ENCODE results near the gene GRB10. TPM values are rescaled to one million over a fixed set of nuclear protein-coding genes. Genes with fewer than 3 reads are reported as not detected.

The GRB10 gene
- polyA plus RNA-seq, 3 donors: 1.3 to 3.1 (median 1.5) TPM

GRCh38 chr7:50735333-50735732 lies 47.4 kb downstream of the GRB10 start:
- H3K36me3 ChIP-seq (replicated peaks in 1 of 2; ENCODE audit: control insufficient read depth in 1 of 2, insufficient read depth in 2 of 2, low read length in 2 of 2): no peaks in the 10 kb centered on the region
- Mint-ChIP-seq H3K4me1 (peaks cover 12% of the 10 kb centered on the region), H3K9me3 (peaks cover 10 to 18% (median 12%) of the 10 kb centered on the region in 7 donors), H3K27me3 (ENCODE audit: low read depth in 3 of 3) (no peaks in the 10 kb centered on the region), H3K4me3 (no peak overlapping the region), H3K36me3 (no peaks in the 10 kb centered on the region), H3K27ac (no peak overlapping the region)
- peaks cover 8 to 9% of the 10 kb centered on the region in 2 donors for H3K4me1 ChIP-seq (ENCODE audit: control insufficient read depth in 1 of 2, insufficient read depth in 2 of 2, low read length in 2 of 2)
- no peak overlapping the region for H2AFZ ChIP-seq (ENCODE audit: insufficient read depth, low read depth, low read length, poor library complexity, severe bottlenecking)
- peaks cover 5 to 9% of the 10 kb centered on the region in 2 donors for H3K9me3 ChIP-seq (replicated peaks in 1 of 2; ENCODE audit: control insufficient read depth in 1 of 2, insufficient read depth in 1 of 2, low read length in 2 of 2)
- no peak overlapping the region for H3K4me2 ChIP-seq (replicated peaks; ENCODE audit: extremely low read depth, low read length, poor library complexity, severe bottlenecking)
- no peak overlapping the region for H3K9ac ChIP-seq (ENCODE audit: insufficient read depth, low read length, poor library complexity, severe bottlenecking)
- peaks cover 2% of the 10 kb centered on the region for H3K79me2 ChIP-seq (ENCODE audit: insufficient read depth, low read length)
- no peak for DNase-seq
- H3K27ac ChIP-seq (ENCODE audit: low read depth in 1 of 2, low read length in 2 of 2): no peak overlapping the region
- intact Hi-C loops (cut with micrococcal nuclease): no loop called here
- TF ChIP-seq CTCF (IDR thresholded peaks at IDR 0.05): no peak
- no peaks in the 10 kb centered on the region for H3K27me3 ChIP-seq (ENCODE audit: control insufficient read depth in 2 of 2, insufficient read depth in 2 of 2, low read length in 2 of 2)
- no peak overlapping the region for H3K4me3 ChIP-seq (replicated peaks in 1 of 3; ENCODE audit: low read depth in 2 of 3, low read length in 3 of 3)
- no peaks in the 10 kb centered on the region for H4K20me1 ChIP-seq (ENCODE audit: insufficient read depth, low read length)

GRCh38 chr7:50734246-50734645 lies 48.5 kb downstream of the GRB10 start:
- no peak for TF ChIP-seq CTCF (IDR thresholded peaks at IDR 0.05)
- Mint-ChIP-seq H3K27me3 (ENCODE audit: low read depth in 3 of 3) (no peaks in the 10 kb centered on the region), H3K4me1 (peaks cover 2% of the 10 kb centered on the region), H3K27ac (no peak overlapping the region), H3K4me3 (no peak overlapping the region), H3K9me3 (peaks cover 10 to 18% (median 12%) of the 10 kb centered on the region in 7 donors), H3K36me3 (no peaks in the 10 kb centered on the region)
- Histone ChIP-seq H4K20me1 (ENCODE audit: insufficient read depth, low read length) (no peaks in the 10 kb centered on the region), H2AFZ (ENCODE audit: insufficient read depth, low read depth, low read length, poor library complexity, severe bottlenecking) (no peak overlapping the region), H3K36me3 (replicated peaks in 1 of 2; ENCODE audit: control insufficient read depth in 1 of 2, insufficient read depth in 2 of 2, low read length in 2 of 2) (no peaks in the 10 kb centered on the region), H3K4me3 (replicated peaks in 1 of 3; ENCODE audit: low read depth in 2 of 3, low read length in 3 of 3) (no peak overlapping the region), H3K9me3 (replicated peaks in 1 of 2; ENCODE audit: control insufficient read depth in 1 of 2, insufficient read depth in 1 of 2, low read length in 2 of 2) (peaks cover 5 to 9% of the 10 kb centered on the region in 2 donors), H3K4me1 (ENCODE audit: control insufficient read depth in 1 of 2, insufficient read depth in 2 of 2, low read length in 2 of 2) (peaks cover 0 to under 1% of the 10 kb centered on the region in 2 donors), H3K9ac (ENCODE audit: insufficient read depth, low read length, poor library complexity, severe bottlenecking) (no peak overlapping the region), H3K27ac (ENCODE audit: low read depth in 1 of 2, low read length in 2 of 2) (no peak overlapping the region), H3K27me3 (ENCODE audit: control insufficient read depth in 2 of 2, insufficient read depth in 2 of 2, low read length in 2 of 2) (no peaks in the 10 kb centered on the region), H3K4me2 (replicated peaks; ENCODE audit: extremely low read depth, low read length, poor library complexity, severe bottlenecking) (no peak overlapping the region), H3K79me2 (ENCODE audit: insufficient read depth, low read length) (peaks cover 2% of the 10 kb centered on the region)
- no peak for DNase-seq
- 100% methylated on average over 1 of the region's 8 CpGs for WGBS (ENCODE audit: insufficient coverage)
- intact Hi-C loops (cut with micrococcal nuclease): no loop called here

All from CD14-positive monocyte (primary cell).